GM10266 (cell line): ENCODE measurements around the gene CD2BP2.
"Not testable (repeated sequence)": the region's sequence is repeated elsewhere in the genome, so short reads cannot be mapped to it uniquely, and the experiment has no call there.

Source experiments
- DNase-seq: peaks from one replicate; pipeline ENCODE4 v3.0.0; 2012; ENCODE audit errors: extremely low spot score
- TF ChIP-seq, protein P1 (sequence below): IDR thresholded peaks from 2 replicates; pipeline ENCODE4 v1.5.1; 2012; ENCODE audit warnings: mild to moderate bottlenecking, low read depth; ENCODE audit not compliant: control insufficient read depth, insufficient read depth; ENCODE audit errors: missing control alignments

CD2BP2 gene

DNA sequence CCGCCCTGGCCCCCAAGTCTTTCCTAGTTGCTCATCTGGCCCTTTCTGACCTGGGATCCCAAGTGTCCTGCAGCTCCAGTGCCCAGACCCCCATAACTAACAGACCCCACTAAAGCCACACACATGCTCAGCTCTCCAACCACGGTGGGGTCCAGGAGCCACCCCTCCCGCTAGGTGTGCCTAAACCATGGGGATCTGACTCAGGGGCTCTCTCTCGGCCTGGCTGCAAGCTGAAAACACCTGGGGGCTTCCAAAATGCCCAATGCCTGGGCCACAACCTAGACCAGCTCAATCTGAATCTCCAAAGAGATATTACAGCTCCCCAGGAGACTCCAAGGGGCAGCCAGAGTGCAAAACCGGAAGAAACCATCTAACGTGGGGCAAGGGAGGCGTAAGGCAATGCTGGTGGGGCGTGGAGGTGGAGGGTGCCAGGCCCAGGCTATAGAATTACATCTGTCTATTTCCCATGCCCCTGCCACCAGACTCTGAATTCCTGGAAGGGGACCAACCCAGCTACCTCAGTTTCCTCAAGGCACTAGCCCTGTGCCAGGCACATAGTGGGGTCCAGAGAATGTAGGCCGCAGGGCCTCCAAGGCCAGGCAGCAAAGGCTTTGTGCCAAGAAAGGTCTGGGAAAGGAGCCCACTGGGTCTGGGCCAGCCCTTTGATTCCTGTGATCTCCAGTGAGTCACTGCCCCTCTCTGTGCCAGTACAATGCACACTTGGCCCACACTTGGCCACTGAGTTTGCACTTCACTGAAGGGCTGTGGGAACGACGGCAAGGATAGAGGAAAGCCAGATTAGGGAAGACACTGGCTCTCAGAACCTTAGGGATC, 3.3 kb downstream of the CD2BP2 start:
- TF ChIP-seq, protein P1, sequence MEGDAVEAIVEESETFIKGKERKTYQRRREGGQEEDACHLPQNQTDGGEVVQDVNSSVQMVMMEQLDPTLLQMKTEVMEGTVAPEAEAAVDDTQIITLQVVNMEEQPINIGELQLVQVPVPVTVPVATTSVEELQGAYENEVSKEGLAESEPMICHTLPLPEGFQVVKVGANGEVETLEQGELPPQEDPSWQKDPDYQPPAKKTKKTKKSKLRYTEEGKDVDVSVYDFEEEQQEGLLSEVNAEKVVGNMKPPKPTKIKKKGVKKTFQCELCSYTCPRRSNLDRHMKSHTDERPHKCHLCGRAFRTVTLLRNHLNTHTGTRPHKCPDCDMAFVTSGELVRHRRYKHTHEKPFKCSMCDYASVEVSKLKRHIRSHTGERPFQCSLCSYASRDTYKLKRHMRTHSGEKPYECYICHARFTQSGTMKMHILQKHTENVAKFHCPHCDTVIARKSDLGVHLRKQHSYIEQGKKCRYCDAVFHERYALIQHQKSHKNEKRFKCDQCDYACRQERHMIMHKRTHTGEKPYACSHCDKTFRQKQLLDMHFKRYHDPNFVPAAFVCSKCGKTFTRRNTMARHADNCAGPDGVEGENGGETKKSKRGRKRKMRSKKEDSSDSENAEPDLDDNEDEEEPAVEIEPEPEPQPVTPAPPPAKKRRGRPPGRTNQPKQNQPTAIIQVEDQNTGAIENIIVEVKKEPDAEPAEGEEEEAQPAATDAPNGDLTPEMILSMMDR = no peak
- no peak for DNase-seq

DNA sequence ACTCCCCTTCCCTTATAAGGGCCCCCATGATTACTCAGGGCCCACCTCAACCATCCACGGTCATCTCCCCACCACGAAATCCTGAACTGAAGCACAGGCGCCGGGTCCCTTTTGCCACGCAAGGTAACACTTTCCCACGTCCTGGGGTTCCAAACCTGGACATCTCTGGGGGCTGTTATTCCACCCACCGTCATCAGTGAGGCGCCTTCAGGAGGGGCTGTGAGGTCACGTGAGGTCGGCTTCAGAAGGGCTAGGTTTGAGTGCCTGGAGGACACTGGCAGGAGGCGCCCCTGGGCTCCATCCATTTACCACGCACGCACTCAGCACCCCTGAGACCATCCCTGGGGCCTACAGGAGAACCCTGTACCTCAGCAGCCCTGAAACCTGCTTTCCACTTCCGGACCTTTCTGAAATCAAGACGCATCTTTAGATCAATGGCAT, 4.1 kb downstream of the CD2BP2 start:
- DNase-seq = no peak
- TF ChIP-seq, protein P1 = no peak

DNA sequence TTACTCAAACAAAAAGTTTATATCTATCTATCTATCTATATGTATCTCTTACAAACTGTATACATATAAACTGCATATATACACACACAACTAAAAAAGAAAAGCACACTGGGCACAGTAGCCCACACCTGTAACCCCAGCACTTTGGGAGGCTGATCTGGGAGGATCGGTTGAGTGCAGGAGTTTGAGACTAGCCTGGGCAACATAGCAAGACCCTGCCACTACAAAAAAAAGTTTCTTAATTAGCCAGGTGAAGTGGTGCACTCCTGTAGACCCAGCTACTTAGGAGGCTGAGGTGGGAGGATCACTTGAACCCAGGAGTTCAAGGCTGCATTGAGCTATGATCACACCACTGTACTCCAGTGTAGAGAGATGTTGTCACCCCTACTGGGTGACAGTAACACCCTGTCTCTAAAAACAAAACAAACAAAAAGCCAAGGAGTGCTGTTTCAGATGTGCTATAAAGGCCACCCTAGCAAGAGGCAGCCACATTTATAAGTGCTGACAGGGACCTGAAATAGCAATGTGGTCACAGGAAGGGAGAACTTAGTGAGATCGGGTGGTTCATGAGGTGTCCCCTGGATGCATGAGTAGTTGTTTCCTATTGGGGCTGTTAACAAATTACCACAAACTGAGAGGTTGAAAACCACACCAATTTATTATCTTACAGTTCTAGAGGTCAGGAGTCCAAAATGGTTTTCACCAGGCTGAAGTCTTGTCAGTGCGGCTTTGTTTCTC, 4.8 kb downstream of the CD2BP2 start:
- DNase-seq = peak; percentile 83
- TF ChIP-seq, protein P1 = no peak

DNA sequence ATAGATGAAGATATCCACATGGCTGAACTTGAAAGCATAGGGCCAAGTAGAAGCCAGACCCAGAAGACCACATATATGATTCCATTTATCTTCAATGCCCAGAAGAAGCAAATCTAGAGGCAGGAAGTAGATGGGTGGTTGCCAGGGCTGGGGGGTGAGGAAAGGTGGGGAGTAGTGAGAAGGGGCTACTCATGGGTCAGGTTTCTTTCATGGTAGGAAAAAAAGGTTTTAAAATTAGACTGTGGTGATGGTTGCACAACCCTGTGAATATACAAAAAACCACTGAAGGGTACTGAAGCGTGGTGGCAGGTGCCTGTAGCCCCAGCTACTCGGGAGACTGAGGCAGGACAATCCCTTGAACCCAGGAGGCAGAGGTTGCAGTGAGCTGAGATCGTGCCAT, 5.4 kb downstream of the CD2BP2 start:
- TF ChIP-seq, protein P1 = no peak
- no peak for DNase-seq

DNA sequence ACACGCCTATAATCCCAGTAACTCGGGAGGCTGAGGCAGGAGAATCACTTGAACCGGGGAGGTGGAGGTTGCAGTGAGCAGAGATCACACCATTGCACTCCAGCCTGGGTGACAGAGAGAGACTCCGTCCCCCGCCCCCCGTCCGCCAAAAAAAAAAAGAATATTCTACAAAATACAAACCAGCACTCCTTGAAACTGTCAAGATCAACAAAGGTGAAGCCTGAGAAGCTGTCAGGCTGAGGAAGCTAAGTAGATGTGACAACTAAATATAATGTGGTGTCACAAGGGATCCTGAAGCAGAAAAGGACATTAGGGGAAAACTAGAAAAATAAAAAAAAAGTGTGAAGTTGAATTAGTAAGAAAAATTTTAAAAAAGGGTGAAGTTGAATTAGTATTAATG, 6.2 kb downstream of the CD2BP2 start:
- TF ChIP-seq, protein P1 = no peak
- DNase-seq = no peak

DNA sequence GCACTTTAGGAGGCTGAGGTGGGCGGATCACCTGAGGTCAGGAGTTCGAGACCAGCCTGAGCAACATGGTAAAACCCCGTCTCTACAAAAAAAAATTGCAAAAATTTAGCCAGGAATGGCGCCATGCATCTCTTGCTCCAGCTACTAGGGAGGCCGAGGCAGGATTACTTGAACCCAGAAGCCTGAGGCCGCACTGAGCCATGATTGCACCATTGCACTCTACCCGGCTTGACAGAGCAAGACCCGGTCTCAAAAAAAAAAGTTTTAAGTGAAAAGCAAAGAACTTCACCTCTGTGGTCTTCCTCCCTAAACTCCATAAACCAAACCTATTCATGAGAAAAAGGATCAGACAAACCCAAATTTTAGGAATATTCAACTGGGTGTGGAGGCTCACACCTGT, 7.0 kb downstream of the CD2BP2 start:
- TF ChIP-seq, protein P1 = no peak

DNA sequence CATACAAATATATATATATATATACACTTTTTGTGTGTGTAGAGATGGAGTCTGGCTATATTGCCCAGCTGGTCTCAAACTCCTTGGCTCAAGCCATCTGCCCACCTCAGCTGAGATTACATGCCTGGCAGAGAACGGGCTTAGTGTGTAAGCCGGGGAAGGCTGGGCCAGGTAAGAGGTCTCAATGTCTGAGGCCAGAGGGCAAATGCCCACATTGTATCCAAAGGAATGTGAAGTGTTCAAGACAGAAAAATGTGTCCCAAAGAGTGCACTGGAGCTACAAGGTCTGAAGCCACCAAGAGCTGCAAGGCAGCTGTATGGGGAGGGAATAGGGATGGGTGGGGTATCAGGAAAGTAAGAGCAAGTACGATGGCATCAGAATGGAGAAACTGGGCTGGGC, 8.8 kb downstream of the CD2BP2 start:
- DNase-seq = no peak
- TF ChIP-seq, protein P1 = no peak

More for the DNA sequence above, 7.0 kb downstream of the CD2BP2 start:
- no peak for DNase-seq

DNA sequence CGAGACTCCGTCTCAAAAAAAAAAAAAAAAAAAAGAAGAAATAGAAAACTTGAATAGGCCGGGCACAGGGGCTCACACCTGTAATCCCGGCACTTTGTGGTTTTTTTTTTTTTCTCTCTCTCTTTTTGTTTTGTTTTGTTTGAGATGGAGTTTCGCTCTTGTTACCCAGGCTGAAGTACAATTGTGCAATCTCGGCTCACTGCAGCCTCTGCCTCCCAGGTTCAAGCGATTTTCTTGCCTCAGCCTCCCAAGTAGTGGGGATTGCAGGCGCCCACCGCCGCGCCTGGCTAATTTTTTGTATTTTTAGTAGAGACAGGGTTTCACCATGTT, 11.7 kb downstream of the CD2BP2 start:
- not testable (repeated sequence) for DNase-seq
